ENCODE data around the gene STXBP1.

DNA sequence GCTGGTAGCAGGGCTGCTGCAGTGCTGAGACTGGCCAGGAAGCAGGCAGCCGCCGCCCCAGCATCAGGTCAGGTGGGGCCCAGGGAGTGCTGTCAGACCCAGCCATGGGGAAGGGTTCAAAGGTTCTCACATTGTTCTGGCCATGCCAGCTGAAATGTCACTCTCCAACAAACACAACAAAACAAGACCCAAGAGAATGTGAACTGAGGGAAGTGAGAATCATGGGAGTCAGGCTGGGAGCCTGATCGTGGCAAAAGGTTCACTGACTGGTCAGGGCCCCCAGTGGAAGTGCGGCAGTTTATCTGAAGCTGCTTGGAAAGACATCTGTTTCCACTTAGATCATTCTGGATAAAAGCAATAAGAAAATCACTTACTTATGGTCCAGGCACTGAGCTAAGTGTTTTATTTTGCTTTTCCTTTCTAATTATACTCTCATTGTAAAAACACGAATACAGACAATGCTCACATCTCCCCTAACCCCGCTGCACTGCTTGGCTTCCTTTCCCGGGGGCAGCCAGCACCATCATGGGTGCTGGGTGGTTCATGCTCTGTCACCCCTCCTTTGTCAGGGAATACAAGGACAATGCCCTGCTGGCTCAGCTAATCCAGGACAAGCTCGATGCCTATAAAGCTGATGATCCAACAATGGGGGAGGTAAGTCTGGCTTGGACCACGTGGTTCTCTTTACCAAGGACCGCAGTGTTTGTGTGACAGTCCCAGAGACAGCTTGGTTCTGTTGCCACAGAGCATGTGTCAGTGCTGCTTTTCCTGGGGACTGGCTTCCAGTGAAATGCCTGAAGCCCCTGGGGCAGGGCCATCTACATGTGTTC is 52.8 kb downstream of the STXBP1 start:
- TF ChIP-seq EZH2 (IDR thresholded peaks at IDR 0.05; ENCODE audit: insufficient read depth, poor library complexity, severe bottlenecking) (no peak), EZH2phosphoT487 (IDR thresholded peaks at IDR 0.05; ENCODE audit: insufficient read depth, low read depth) (no peak)

All from GM23248 (cell line).